ENCODE results near the gene SGO2.
"Not testable (repeated sequence)": the region's sequence is repeated elsewhere in the genome, so short reads cannot be mapped to it uniquely, and the experiment has no call there.

Gene SGO2

DNA sequence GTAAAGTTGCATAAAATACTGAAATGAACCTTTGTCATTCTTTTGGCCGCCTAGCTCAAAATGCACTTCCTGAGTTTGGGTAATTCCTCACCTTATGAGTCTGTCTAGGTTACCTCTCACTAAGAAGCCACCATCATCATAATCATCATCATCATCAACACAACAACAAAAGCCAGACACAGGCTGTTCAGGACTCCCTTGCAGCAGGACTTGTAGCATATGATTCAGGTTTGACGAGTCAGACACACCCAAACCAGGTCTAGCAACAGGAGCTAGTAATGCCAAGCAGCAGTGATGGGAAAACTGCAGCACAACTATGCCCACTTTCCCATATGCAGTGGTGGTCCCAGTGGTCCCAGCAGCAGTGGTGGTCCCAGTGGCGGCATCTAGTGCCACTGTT, 2.8 kb upstream of the SGO2 start:
- no peak for DNase-seq

- DNase-seq, result no peak
Measured at GRCh38 chr2:200523604-200524003, 2.4 kb upstream of the SGO2 start.

DNA sequence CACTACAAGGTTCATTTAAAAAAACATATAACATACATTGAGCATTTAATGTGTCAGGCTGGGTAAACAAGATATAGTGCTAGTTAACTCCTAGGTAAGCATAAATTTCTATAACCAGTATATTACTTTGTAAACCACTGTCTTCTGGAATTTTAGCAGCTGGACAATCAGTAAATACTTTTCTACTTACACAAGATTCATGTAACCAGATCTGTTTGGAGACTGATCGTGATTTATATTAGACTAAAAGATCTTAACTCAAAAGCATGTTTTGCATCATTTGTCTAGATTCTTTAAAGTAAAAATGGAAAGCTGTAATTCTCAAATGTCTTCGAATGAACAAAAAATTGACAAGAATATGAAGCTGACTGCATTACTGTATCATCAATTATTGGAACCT, 941 bp upstream of the SGO2 start:
- DNase-seq, result no peak

DNA sequence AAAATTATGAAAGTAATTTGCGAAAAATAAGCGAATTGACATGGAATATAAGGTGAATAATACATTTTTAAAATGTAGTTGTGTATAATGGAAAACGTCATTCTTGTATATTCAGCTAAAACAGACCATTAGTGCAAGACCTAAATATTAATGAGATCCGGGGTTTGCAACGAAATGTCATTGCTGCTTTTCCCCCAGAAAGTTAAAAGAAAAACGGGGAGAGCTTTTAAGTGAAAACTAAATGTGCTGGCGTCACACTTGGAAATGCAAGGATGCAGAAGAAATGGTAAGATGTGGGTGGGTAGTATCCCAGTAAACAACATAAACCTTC, 491 bp upstream of the SGO2 start:
- DNase-seq, result no peak

DNA sequence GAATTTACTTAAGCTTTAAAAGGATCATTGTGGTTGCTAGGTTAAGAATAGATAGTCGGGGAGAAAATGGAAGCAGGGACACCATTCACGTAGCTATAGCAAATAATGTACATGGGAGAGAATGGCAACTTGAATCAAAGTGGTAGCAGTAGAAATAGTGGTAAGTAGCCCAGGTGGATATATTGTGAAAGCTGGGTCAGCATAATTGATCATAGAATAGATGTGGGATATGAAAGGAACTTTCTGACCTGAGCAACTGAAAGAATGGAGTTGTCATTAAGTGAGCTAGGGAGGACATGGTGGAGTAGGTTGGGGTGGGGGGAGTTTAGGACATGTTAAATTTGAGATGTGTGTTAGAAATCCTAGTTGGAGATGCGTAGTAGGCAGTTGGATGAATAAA, 2.2 kb downstream of the SGO2 start:
- DNase-seq, result no peak

DNA sequence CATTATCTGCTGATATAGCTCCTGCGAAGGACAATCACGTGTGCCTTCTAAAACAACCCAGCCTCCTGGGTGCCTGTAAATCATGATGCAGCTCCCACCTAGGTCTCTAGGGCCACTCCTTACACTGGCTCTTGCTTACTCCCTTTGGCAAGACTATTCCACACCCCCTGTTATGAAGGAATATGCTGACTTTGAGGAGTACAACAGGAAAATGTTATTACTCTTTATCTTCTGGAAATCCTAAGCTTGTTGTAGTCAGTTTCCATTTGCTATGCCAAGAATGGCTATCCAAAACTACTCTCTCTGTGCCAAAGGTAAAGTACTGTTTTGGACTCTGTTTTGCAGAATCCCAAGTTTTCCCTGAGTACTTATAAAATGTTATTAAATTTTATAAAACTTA, 7.7 kb downstream of the SGO2 start:
- no peak for DNase-seq

GRCh38 chr2:200534572-200534971, 8.6 kb downstream of the SGO2 start:
- DNase-seq, result no peak

DNA sequence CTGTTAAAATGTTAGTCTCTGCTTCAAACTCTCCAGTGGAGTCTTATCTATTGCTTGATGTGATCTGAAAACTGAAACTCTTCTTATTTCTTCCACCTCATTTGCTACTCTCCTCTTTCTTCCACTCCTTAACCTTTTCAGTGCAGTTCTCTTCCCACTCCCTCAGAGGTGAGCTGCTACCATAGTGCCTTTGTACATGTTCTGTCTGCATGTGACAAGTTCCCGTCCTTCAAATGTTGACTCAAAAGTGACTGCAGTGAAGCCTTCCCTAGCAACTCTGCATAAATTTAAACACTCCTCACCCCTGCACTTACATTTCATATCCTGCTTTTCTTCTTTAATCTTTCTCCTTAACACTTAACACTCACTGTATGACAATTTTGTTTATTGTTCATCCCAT, 12.1 kb downstream of the SGO2 start:
- DNase-seq, result no peak

DNA sequence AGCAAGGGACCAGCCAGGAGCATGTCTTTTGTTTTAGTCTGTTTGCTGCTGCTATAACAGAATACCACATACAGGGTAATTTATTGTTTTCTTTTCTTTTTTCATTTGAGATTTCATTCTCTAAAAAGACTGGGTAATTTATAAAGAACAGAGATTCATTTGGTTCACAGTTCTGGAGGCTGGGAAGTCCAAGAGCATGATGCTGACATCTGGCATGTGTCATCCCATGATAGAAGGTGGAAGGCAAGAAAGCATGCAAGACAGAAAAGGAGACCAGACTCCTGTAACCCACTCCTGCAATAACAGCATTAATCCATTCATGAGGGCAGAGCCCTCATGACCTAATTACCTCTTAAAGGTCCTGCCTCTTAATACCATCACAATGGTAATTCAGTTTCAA, 14.8 kb downstream of the SGO2 start:
- DNase-seq, result no peak

DNA sequence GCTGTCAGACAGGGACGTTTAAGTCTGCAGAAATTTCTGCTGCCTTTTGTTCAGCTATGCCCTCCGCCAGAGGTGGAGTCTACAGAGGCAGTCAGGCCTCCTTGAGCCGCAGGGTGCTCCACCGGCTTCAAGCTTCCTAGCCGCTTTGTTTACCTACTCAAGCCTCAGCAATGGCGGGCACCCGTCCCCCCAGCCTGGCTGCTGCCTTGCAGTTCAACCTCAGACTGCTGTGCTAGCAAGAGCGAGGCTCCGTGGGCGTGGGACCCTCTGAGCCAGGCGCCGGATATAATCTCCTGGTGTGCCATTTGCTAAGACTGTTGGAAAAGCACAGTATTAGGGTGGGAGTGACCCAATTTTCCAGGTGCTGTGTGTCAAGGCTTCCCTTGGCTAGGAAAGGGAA, 40.6 kb downstream of the SGO2 start:
- DNase-seq, result not testable (repeated sequence)

DNA sequence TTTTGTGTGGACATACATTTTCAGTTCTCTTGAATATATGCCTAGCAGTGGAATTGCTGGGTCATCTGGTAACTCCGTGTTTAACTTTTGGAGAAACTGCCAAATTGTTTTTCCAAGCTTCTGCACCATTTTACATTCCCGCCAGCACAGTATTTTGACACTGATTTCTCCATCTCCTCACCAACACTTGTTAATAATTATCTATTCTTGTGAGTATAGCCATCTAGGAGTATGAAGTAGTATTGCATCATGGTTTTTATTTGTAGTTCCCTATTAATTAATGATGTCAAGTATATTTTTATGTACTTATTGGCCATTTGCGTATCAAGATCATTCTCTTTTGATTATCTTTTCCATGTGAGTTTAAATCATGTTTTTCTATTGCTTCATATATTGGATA, 41.9 kb downstream of the SGO2 start:
- DNase-seq, result no peak

GRCh38 chr2:200575957-200576356, 50.0 kb downstream of the SGO2 start:
- DNase-seq, result no peak

GRCh38 chr2:200577027-200577426, 51.0 kb downstream of the SGO2 start:
- DNase-seq, result no peak

DNA sequence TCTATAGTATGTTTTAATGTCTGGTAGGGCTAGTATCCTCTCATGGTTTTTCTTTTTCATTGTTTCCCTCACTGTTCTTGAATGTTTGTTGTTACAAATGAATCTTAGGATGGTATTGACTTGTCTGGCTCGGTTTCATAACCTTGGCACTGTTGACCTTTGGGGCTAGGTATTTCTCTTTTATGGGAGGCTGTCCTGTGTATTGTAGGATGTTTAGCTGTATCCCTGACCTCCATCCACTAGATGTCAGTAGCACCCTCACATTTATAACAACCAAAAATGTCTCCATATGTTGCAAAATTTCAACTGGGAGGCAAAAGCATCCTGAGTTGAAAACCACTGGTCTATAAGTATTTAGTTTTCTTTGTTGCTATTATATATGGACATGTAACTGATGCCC, 52.8 kb downstream of the SGO2 start:
- no peak for DNase-seq

GRCh38 chr2:200584639-200585038, 58.6 kb downstream of the SGO2 start:
- DNase-seq, result no peak

DNA sequence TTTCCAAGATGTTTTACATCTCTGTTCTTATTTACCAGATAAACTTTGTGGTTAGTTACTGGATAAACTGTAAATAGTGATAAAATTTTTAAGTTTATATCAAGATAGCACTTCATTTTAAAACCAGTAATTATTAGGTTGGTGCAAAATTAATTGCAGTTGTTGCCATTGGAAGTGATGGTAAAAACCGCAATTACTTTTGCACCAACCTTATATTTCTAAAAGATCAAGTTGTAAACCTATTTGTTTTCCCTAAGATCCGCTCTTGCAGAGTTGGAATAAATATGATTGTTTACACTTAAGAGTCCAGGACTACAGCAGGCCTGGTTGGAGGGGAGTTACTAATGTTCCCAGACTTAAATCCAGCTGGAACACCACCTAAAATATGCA, 59.3 kb downstream of the SGO2 start:
- no peak for DNase-seq

DNA sequence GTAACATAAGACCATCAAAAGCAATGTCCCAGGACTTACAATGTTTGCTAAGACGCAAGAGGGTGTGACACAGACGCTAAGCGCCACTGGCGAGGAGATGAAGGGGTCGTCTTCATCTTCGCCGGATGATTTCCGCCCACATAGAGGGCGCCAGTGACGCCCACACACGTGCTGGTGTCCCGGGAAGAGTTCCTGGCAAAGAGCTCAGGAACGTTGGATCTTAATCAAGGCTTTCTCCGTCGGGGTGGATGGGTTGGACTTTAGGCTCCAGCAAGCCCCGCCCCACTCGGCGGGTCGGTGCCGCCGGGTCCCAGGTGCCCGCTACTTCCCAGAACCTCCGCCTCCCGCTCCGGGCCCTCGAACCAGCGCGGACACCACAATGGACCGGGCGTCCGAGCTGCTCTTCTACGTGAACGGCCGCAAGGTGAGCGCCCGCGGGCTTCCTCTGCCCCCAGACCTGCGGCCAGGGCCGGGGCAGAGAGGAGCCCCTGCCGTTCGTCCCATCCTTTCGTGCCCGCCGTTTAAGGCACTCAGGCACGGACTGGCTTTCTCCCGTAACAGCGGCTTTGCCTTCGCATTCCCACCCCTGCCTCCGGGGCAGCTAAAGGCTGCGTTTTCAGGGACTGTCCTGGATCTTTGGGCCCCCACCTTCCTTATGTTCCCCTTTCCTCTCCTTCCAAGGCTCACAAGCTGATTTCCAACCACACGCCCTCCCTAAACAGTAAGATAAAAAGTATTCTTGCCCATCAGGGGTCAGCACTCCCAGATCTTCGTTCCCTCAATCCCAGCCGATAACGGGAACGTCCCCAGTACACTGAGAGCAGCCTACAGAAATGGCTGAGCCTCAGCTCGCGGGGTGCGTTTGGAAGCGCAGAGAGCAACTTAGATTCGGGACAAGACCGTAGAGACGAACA, 60.0 kb downstream of the SGO2 start, which contains the start of gene AOX1:
Gene AOX1, plus strand, starts transcription at position 285 of the 914 bp plus-strand sequence. Its CDS starts 95 bp downstream, at position 380.
- DNase-seq, result no peak

DNA sequence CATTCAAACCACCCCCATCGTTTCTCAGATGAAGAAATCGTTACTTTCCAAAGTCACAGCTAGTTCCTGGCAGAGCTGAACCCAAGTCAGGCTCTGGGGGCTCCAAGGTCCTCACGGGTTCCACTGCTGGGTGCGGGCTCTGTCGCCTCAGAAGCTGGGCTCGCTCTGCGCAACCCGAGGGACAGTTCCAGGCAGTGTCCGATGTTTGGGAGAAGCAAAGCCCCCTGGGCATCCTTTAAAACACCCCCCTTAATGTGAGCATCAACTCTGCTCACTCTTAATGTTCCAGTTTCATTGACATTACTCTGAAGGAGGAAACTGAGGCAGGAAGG, 60.6 kb downstream of the SGO2 start:
- no peak for DNase-seq

DNA sequence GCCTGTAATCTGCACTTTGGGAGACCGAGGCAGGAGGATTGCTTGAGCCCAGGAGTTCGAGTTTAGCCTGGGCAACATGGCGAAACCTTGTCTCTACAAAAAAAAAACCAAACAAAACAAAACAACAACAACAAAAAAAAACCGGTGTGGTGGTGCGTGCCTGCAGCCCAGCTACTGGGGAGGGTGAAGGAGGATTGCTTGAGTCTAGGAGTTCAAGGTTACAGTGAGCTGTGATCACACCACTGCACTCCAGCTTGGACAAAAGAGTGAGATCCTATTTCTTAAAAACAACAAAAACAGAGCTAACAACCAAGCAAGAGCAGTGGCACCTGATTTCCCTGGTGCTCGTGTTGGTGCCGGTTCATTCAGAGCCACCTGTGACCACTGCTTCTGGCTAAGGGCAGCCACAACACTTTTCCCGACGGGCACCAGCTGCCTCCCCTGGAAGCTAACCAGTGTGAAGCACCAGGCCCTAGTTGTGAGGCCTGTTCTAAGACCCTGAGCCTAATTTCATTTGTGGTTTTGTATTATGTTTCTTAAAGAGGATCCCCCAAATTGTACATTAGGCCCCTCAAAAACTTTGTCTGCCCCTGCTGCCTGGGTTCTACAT, 61.1 kb downstream of the SGO2 start:
- no peak for DNase-seq

DNA sequence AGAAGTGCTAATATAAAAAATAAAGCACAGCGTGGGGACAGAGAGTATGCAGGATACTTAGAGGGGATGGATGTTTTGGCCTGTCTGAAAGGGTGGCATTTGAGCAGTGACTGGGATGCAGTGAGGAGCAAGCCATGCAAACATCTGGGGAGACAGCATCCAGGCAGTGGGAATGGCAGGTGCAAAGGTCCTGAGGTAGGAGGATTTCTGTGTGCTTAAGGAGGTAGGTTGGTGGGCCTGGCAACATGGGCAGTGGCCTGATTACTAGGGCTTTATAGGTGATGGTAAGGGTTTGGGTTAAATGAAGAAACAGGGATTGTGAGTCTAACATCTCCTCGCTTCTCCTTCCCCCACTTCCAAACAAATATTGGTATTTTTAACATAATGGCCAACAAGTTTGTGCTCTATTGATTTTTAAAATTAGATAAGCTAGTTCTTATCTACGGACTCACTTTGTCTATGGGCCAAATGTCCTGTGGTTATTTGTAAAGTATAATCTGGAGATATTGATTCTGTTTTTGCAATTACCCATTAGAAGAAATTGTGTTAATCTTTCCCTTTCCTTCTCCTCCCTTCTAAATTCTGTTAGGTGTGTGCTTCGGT, 62.2 kb downstream of the SGO2 start:
- no peak for DNase-seq

DNA sequence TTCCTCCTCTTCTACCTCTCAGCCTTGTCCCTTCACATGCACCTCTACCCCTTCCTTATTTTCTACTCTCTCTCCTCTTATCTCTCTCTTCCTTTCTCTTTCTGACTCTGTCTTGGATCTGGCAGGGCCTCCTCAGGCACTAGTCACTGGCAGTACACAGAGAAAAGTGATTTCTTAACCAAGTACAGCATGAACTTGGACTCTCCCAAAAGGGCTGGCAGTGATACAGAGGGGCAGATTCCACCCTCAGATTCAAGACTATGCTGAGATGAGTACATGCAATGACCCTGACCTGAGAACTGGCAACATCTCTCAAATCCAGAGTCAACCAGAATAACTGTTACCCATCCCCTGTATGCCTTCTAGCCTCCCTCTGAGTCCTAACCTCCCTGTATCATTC, 64.1 kb downstream of the SGO2 start:
- no peak for DNase-seq

GRCh38 chr2:200591308-200591707, 65.3 kb downstream of the SGO2 start:
- no peak for DNase-seq

GRCh38 chr2:200592406-200593075, 66.5 kb downstream of the SGO2 start:
- no peak for DNase-seq

GRCh38 chr2:200593905-200594304, 67.9 kb downstream of the SGO2 start:
- DNase-seq, result no peak
